22Rv1 (cell line): ENCODE measurements around the gene PLXNA4.

ENCODE experiments used
- CTCF ChIP-seq: fragments of 450-650 bp; IDR thresholded peaks from 2 replicates; pipeline ENCODE4 v1.5.1; 2017; ENCODE audit warnings: mild to moderate bottlenecking
- ZFX ChIP-seq: fragments of 450-650 bp; IDR thresholded peaks from 2 replicates; pipeline ENCODE4 v1.6.1; 2017; ENCODE audit warnings: antibody characterized with exemption, borderline replicate concordance

- TF ChIP-seq CTCF (no peak), ZFX (no peak)
These were observed 13.6 kb downstream of the PLXNA4 start for GRCh38 chr7:132562690-132563089.
